Effector memory CD4-positive, alpha-beta T cell (primary cell): ENCODE measurements around the gene TTC3.
"Not testable (repeated sequence)": the region's sequence is repeated elsewhere in the genome, so short reads cannot be mapped to it uniquely, and the experiment has no call there.

Experiments used
- DNase-seq, 3 donors: peaks; one replicate each; pipeline ENCODE4 v3.0.0-alpha.2; 2020
- H3K27ac ChIP-seq: 2 replicates; pipeline ENCODE4 v1.7.0; 2013; ENCODE audit warnings: mild to moderate bottlenecking, low read length, moderate library complexity; ENCODE audit not compliant: insufficient read depth, poor library complexity, severe bottlenecking
- H3K27me3 ChIP-seq: replicated peaks from 2 replicates; pipeline ENCODE4 v1.7.0; 2013; ENCODE audit warnings: mild to moderate bottlenecking, low read length; ENCODE audit not compliant: insufficient read depth, control insufficient read depth, poor library complexity, severe bottlenecking
- H3K36me3 ChIP-seq: 2 replicates; pipeline ENCODE4 v1.7.0; 2013; ENCODE audit warnings: mild to moderate bottlenecking, low read length, moderate library complexity; ENCODE audit not compliant: control insufficient read depth, insufficient read depth
- H3K4me1 ChIP-seq: 2 replicates; pipeline ENCODE4 v1.7.0; 2013; ENCODE audit warnings: low read length, mild to moderate bottlenecking; ENCODE audit not compliant: control insufficient read depth, insufficient read depth, poor library complexity, severe bottlenecking
- H3K4me3 ChIP-seq: 2 replicates; pipeline ENCODE4 v1.7.0; 2013; ENCODE audit warnings: low read length, low read depth, mild to moderate bottlenecking; ENCODE audit not compliant: insufficient read depth, poor library complexity, severe bottlenecking
- H3K9me3 ChIP-seq: 2 replicates; pipeline ENCODE4 v1.7.0; 2013; ENCODE audit warnings: mild to moderate bottlenecking, low read length, moderate library complexity; ENCODE audit not compliant: control insufficient read depth

The TTC3 gene

DNA sequence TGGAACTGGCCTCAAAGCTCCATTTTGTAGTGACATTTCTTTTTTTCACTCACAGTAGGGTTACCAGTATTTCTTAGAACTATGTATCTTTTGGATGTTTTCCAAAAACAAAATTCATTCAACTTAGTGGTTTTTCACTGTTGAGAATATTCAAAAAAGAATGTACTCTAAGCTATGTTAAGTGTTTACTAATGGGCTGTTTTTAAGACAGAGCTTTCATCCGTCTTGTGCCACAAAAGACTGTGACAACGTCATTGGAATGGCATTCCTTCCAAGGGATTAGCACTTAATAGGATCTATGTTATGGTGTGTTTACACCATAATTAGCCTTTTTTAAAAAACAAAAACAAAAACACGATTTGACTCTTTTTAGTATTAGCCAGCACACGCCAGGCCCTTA is 66.8 kb downstream of the TTC3 start:
- no peak overlapping the region for H3K4me3 ChIP-seq
- no peaks in the 10 kb centered on the region for H3K4me1 ChIP-seq
- H3K27me3 ChIP-seq = no peaks in the 10 kb centered on the region
- no peak overlapping the region for H3K27ac ChIP-seq
- no peak for DNase-seq
- no peaks in the 10 kb centered on the region for H3K9me3 ChIP-seq
- peaks cover 56% of the 10 kb centered on the region for H3K36me3 ChIP-seq

DNA sequence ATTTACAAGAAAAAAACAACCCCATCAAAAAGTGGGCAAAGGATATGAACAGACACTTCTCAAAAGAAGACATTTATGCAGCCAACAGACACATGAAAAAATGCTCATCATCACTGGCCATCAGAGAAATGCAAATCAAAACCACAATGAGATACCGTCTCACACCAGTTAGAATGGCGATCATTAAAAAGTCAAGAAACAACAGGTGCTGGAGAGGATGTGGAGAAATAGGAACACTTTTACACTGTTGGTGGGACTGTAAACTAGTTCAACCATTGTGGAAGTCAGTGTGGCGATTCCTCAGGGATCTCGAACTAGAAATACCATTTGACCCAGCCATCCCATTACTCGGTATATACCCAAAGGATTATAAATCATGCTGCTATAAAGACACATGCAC is 70.3 kb downstream of the TTC3 start:
- H3K27ac ChIP-seq, H3K4me1 ChIP-seq, H3K9me3 ChIP-seq, H3K27me3 ChIP-seq, H3K4me3 ChIP-seq, DNase-seq: not testable (repeated sequence)
- H3K36me3 ChIP-seq = peaks cover 40% of the 10 kb centered on the region

DNA sequence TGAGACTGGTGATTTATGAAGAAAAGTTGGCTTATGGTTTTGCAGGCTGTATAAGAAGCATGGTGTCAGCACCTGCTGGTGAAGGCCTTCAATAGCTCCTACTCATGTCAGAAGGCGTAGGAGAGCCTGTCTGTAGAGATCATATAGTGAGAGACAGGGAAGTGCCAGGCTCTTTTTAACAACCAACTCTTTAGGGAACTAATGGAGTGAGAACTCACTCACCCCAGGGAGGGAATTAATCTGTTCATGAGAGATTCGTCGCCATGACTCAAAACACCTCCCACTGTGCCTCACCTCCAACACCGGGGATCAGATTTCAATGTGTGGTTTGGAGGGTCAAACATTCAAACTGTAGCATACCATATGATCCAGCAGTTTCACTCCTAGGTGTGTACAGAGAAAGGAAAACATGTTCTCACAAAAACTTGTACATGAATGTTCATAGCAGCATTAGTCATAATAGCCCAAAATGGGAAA is 72.6 kb downstream of the TTC3 start:
- Histone ChIP-seq H3K27me3 (no peaks in the 10 kb centered on the region), H3K27ac (no peak overlapping the region), H3K9me3 (no peaks in the 10 kb centered on the region), H3K36me3 (peaks cover 49% of the 10 kb centered on the region), H3K4me1 (no peaks in the 10 kb centered on the region), H3K4me3 (no peak overlapping the region)
- no peak for DNase-seq

DNA sequence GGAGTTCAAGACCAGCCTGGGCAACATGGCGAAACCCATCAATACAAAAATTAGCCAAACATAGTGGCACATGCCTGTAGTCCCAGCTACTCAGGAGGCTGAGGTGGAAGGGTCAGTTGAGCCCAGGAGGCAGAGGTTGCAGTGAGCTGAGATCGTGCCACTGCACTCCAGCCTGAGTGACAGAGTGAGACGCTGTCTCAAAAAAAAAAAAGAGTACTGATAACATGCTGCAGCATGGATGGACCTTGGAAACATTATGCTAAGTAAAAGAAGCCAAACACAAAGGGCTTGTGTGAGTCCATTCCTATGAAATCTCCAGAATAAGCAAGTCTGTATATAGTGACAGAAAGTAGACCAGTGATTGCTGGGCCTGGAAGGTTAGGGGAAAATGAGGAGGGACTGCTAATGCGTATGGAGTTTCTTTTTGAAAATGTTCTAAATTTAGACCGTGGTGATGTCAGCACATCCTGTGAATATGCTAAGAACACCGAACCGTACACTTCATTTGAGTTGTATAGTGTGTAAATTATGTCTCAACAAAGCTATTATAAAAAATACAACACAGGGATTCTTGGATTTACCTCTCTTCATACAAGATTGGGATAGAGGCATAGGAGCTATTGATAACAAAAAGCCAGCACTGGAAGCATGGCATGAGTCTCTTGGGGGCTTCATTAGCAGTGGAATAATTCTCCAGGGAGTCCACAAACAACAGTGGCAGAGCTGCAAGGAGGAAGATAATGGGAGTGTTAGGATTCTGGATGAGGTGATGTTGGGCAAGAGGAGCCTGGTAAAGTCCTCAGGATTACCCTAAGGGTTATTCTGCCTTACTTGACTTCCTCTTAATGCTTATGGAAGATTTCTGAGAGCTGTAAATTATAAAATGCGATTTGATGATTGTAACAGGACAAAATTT is 73.5 kb downstream of the TTC3 start:
- no peaks in the 10 kb centered on the region for H3K9me3 ChIP-seq
- H3K4me3 ChIP-seq = no peak overlapping the region
- no peaks in the 10 kb centered on the region for H3K27me3 ChIP-seq
- H3K27ac ChIP-seq = no peak overlapping the region
- H3K36me3 ChIP-seq = peaks cover 44% of the 10 kb centered on the region
- no peak for DNase-seq
- no peaks in the 10 kb centered on the region for H3K4me1 ChIP-seq

DNA sequence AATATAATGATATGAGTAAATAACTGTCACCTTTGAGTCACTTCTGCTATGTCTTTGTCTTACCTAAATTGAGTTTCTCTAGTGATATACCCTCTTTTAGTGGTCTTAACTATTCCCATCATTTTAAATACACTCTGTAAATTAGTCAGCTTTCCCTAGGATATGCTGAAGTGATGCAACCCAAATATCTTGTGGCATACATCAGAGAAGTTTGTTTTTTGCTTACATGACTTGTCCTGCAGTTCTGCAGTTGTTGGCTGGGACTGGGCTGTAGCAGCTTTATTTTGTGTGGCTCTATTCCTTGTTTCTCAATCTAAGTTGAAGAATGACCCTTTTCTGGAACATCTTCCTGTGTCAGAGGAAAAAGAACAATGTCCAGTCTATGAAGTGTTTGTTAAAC is 76.4 kb downstream of the TTC3 start:
- Histone ChIP-seq H3K27me3 (no peaks in the 10 kb centered on the region), H3K9me3 (no peaks in the 10 kb centered on the region), H3K4me1 (no peaks in the 10 kb centered on the region), H3K4me3 (no peak overlapping the region), H3K36me3 (peaks cover 63% of the 10 kb centered on the region), H3K27ac (no peak overlapping the region)
- no peak for DNase-seq

DNA sequence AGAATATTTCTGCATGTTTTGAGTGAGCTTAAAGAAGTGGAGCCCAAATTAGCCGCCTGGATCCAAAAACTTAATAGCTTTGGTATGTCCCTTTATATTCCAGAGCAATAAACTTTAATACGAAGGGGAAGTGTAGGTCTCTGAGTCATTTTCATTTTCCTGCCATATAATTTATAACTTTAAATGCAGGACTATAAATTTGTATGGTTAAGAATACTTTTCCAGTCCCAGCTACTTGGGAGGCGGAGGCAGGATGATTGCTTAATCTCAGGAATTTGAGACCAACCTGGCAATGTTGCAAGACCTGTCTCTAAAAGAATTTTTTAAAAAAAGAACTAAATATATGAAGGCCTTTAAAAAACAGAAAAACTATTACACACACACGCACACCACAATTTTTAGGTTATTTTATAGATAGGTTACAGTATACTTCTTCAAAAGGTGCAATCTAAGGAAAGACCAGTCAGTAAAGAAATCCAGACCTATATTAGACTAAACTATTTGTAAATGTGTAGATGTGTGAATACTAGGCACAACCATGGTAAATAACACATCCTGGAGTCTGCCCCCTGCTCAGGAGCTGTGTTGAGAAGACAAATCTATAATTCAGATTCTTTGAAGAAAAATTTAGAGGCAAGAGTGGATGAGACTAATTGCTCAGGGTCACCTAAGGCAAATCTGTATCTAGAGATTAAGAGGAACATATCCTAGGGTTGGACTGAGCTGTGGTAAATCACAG is 80.3 kb downstream of the TTC3 start:
- H3K4me3 ChIP-seq = no peak overlapping the region
- no peak overlapping the region for H3K27ac ChIP-seq
- no peaks in the 10 kb centered on the region for H3K9me3 ChIP-seq
- no peak for DNase-seq
- H3K27me3 ChIP-seq = no peaks in the 10 kb centered on the region
- H3K4me1 ChIP-seq = no peaks in the 10 kb centered on the region
- peaks cover 61% of the 10 kb centered on the region for H3K36me3 ChIP-seq

DNA sequence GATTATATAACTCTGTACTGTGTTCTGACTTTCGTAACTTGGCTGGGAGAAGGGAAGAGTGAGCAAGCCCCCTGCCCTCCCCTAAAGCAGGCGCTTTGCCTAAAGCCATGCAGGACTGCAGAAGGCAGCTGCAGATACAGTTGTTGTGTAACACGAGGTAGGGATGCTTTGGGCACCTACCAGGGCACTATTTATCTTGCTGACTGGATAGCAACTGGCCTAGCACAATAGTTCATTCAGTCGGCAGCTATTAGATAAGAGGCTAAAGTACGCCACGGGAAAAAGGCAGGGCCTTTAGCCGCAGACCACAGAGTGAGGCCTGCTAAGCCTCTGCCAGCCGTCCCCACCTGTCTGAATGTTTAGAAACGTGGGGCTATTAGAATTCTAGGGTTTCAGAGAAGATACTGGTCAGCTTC is 80.9 kb downstream of the TTC3 start:
- no peak overlapping the region for H3K27ac ChIP-seq
- H3K4me1 ChIP-seq = no peaks in the 10 kb centered on the region
- H3K4me3 ChIP-seq = no peak overlapping the region
- no peaks in the 10 kb centered on the region for H3K9me3 ChIP-seq
- H3K27me3 ChIP-seq = no peaks in the 10 kb centered on the region
- H3K36me3 ChIP-seq = peaks cover 56% of the 10 kb centered on the region
- DNase-seq = no peak

DNA sequence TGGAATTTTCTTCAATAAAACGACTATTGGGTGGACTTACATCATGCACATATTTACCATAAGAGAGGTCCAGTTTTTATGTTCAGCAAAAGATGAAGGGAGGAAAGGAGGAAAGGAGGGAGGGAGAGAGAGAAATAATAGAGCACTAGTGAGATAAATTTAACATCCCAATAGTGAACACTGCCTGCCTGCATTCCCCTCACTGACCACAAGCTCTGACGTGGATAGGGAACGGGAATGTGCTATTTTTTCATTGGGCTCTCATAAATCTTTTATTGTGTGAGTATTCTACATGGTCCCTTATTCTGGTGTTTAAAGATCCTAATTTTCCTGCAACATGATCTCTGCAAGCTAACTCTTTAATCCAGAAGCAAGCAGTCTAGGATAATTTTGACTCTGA is 82.1 kb downstream of the TTC3 start:
- no peak overlapping the region for H3K27ac ChIP-seq
- no peak for DNase-seq
- peaks cover 46% of the 10 kb centered on the region for H3K36me3 ChIP-seq
- no peaks in the 10 kb centered on the region for H3K9me3 ChIP-seq
- H3K27me3 ChIP-seq = no peaks in the 10 kb centered on the region
- no peaks in the 10 kb centered on the region for H3K4me1 ChIP-seq
- H3K4me3 ChIP-seq = no peak overlapping the region

DNA sequence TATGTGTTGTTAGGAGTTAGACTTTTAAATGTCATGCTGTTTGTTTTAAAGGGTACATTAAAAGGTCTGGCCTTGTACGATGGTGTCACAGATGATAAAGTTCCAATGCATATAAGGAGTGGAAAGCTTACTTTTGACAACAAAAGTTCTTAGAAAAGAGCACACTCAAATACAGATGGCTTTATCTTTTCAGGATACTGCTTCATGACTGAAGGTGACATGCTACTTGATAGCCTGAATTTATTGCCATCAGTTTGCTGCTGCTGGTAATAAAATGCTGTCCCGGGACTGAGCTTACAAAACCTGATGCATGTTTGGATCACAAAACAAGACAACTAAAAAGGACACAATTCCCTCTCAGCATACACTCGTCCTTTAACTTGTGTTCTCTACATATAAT is 84.9 kb downstream of the TTC3 start:
- H3K9me3 ChIP-seq = no peaks in the 10 kb centered on the region
- H3K36me3 ChIP-seq = peaks cover 37% of the 10 kb centered on the region

More for the DNA sequence above, 84.9 kb downstream of the TTC3 start:
- H3K27me3 ChIP-seq = no peaks in the 10 kb centered on the region
- no peak overlapping the region for H3K27ac ChIP-seq
- no peak for DNase-seq
- H3K4me1 ChIP-seq = no peaks in the 10 kb centered on the region
- no peak overlapping the region for H3K4me3 ChIP-seq
